Measurements from ENCODE around the gene CCL15.

CCL15 gene

DNA sequence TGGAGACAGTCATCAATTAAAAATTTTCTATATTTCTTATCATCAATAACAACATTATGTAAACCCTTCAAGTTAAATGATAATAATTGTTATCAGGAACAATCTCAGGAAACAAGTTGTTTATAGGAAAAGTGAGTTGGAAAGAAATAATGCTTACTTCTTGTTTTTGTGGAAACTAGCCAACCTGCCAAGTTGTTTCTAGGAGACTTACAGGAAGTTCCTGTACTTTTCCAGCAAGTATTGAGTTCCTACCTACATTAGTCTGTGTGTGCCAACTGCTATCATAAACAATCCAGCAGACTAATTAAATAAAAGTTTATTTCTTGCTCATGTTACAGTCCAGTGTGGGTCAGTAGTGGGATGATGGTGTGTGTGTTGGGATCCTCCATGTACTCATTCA lies 13.2 kb downstream of the CCL15 start:
- DNase-seq, result no peak

DNA sequence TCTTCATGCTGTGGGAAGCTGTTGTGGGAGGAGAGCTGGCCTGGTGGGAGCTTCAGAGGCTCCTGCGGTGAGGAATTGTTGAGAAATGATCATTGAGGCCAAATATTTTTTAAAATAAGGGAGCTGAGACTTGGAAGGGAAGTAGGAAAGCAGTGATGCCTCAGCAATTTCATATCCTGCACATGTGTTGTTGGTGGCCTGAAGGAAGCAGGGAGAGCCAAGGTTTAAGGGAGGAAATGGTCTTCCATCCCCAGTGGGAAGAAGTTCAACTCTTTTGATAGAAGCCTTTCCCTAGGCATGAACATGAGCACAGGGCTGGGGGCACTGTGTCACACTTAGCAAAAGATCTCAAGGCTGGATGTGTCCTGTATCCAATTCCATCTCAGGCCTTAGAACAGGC lies 14.7 kb downstream of the CCL15 start, which contains the start of gene CCL14:
CCL14 (minus strand) TSS at position 87 of the 400 bp plus-strand sequence; CDS start at position 7, 80 bp downstream.
- DNase-seq, result no peak

DNA sequence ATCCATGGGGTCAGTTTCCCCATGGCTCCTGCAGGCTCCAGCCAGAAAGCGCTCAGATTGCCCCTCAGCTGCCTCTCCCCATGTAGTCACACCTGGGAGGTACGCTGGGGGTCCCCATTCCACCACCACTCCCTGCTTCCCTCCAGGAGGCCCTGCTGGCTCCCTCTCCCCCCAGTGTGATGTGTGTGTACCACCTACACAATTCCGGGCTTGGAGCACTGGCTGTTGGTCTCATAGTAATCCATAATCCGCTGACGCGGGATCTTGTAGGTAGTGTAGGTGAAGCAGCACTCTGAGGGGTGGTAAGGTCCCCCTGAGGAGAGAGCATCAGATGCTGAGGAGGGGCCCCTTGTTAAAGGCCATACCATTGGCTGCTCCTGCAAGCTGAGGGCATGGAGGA lies 17.2 kb downstream of the CCL15 start:
- DNase-seq, result no peak

DNA sequence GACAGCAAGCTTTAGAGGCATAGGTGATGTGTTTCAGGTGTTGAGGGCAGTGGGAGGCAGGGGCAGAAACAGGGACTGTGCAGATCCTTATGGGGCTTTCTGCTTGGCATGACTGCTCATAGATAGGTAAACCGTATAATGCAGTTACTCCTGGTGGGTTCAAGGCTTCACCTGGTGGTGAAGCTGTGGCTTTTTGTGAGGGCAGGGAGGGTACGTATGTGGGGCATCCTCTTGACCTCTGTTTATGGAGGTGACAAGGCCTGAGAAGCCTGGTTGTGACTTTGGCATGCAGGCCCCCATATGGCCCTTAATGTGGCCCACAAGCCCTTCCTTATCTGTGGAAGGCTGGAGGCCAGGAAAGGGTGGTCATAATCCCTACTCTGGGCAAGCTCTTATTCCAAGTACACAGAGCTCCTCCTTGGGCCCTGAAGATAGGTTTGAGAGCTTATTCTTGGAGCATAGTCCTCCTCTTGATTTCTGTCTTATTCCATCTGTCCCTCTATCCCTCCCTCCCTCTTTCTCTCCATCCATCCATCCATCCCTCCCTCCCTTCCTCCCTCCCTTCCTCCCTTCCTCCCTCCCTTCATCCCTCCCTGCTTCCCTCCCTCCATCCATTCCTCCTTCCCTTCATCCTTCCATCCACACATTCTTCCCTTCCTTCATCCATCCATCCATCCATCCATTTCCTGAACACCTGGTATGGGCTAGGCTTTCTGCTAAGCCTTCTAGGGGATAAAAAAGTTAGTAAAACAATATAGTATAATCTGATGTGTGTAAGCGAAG lies 18.8 kb downstream of the CCL15 start:
- no peak for DNase-seq

DNA sequence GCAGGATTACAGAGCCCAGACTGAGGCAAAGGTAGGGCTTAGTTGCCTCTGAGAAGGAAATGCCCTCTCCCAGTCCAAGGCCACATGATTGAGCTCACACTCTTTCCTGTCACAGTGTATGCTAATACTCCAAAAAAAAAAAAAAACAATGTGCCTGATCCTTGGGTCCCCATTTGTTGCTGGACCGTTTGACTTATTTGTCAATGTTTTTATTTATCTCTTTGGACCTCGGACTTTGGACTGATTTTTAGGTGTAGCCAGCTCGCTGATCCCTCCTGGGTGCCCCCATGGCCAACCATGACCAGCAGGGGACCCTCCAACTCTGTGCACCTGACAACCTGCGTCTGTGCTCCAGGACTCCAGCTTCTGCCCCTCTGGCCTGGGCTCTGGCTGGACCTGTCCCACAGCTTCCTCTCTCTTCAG lies 19.4 kb downstream of the CCL15 start:
- DNase-seq, result no peak

DNA sequence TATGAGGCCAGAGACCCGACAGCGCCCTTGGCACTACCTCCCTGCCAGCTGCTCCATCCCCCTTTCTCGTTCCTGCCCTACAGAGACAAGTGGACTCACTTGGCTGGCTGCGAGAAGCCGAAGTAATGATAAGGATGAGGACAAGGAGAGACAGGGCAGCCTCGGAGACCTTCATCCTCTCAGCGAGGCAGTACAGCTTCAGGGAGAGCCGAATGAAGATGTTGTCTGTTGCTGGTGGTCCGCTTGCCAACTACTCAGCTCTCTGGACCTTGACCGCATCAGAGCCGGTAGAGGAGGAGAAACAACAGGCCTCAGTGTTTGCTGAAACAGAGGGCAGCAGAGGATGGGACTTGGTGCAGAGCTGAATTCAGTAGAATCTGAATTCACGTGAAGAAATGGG lies 20.1 kb downstream of the CCL15 start, which contains the start of gene CCL16:
CCL16 (minus strand) TSS at position 252 of the 400 bp plus-strand sequence; CDS start at position 175, 77 bp downstream.
- no peak for DNase-seq

DNA sequence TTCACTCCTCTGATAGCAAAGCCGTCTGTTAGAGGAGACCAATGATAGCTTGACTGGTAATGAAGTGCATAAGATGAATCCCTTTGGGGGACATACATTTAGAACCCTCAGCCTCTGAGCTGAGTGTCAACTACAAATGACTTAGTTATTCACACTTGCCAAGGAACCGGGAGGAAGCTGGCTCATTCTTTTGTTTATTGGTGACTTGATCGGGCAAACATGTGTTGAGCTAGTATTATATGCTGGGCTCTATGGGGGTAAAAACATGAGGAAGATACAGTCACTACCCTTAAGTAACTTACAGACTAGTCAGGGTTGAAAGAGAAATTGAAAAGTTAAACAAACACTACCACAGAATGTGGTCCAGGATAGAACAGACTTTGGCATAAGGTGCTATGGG lies 23.0 kb downstream of the CCL15 start:
- no peak for DNase-seq

DNA sequence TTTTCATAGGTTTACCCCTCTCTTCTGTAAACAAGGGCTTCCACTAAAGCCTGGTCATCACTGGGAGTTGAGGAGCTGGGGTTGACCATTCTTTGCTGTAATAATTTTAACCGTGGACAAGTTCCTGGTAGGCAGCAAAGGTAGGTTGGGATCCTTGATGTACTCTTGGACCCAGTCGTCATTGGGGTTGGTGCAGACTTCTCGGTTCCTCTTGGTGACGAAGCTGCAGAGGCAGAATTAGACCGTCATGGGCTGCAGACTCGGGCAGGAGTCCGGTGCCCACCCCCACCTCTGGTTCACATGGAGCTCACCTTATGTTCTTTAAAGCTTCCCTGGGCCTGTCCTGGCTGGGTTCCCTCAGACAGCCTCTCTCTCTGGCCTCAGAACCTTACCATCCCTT lies 23.8 kb downstream of the CCL15 start:
- no peak for DNase-seq

DNA sequence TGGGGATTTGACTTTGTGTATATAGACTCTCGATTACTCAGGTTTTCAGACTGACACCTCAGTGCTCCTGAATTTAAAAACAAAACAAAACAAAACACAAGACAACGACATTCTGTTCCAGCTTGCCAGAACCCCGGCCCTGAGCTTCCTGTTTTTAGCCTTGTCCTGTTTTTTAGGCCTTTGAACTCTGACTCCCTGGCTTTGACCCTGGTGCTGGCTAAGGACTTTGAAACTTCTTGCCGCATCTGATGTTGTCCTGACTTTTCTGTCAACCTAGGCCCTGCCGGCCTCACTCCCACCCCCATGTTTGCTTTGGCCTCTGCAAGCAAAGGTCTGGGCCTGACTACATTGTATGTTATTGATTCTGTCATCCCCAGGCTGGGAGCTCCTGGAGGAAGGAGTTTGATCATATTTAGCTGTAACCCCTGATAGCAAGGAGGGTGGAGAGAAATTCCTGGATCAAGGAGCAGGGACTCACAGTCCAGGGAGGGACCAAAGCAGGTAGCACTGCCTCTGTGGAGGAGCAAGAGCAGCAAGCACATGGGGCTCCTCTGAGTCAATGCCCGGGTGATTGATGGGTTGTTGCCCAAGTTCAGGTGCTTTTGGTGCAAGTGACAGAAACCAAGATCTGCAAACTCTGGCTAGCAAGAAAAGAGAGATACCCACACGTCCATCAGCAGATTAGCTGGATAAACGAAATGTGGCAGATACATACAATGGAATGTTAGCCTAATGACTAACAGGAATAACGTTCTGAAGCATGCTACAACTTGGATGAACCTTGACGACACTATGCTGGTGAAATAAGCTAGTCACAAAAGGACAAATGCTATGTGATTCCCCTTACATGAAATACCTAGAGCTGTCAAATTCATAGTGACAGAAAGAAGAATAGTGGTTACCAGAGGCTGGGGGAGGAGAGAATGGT lies 27.8 kb downstream of the CCL15 start:
- no peak for DNase-seq

DNA sequence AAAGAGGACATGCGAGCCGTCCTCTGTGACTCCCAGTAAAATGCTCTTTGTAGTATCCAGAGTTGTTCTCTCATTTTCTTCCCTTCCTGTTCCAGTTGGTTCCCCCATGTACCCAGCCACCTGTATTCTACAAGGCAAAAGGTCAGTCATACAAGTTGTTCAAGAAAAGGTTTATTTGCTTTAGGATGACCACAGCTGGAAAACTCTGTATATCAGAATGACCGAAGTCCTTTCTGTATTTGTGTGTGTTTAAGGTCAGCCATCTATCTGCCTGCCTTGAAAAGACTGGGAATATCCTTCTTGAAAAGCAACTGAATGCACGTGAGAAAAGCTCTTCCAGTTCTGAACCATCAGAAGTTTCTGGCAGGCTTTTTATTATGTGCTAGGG lies 28.4 kb downstream of the CCL15 start:
- DNase-seq, result no peak

DNA sequence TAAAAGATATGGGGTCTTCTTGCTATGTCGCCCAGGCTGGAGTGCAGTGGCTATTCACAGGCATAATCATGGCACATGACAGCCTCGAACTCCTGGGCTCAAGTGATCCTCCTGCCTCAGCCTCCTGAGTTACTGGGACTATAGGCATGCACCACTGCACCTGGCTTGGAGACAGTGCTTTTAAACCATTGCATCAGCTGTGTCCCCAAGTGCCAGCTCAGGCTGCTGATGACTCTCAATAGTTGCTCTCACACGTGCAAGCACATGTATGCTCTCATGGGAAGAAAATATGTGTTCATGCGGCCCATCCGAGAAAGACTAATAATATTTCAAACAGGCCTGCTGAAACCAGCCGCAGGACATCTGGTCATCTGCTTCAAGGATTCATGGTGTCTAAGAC lies 28.8 kb downstream of the CCL15 start:
- DNase-seq, result no peak

DNA sequence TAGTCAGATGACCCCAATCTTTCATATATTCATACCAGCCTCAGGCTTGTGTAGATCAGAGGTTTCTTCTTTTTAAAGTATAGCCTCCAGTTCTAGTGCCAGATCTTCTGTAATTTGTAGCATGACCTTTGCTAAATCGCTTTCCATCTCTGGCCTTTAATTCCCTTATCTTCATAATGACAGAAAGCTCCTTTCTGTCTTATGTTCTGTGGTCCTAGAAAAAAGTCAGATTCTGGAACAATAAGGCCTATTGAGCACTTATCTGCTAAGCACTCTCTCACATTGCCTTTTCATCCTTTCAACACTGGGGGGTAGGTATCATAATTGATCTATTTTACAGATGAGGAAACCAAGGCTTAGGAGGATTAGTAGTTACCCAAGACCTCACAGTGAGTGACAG lies 29.3 kb downstream of the CCL15 start:
- no peak for DNase-seq

DNA sequence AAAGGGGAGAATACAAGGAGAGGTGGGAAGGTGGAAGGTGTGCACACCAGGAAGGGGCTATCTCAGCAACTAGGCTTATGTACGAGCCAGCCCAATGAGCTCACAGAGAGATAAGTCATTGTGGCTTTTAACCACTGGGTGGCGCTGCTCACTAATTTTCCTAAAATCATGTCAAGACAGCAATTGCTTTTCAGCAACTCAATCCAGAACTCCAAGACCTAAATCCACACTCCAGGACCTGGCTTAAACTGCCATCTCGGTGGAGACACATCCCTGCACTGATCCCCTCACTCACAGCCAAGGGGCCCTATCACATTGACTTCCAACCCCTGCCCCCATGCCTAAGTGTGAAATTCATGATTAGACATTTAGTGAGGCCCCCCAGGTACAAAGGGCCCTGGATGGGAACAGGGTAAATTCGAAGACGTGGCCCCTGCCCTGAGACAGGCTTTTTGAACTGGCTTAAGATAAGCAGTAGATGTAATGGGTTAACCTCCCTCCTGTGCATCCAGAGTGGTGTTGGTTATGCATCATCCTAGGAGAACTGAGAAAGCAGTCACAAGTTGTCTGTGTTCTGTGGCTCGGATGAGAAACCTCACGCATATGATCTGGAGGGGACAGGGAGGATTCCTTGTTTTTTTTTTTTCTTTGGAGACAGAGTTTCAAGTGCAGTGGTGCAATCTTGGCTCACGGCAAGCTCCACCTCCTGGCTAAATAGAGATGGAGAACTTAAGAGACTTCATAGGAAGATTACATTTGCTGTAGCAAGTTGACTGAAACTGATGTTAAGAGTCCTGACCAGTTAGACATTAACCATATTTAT lies 31.6 kb downstream of the CCL15 start:
- peak; percentile 81 for DNase-seq

DNA sequence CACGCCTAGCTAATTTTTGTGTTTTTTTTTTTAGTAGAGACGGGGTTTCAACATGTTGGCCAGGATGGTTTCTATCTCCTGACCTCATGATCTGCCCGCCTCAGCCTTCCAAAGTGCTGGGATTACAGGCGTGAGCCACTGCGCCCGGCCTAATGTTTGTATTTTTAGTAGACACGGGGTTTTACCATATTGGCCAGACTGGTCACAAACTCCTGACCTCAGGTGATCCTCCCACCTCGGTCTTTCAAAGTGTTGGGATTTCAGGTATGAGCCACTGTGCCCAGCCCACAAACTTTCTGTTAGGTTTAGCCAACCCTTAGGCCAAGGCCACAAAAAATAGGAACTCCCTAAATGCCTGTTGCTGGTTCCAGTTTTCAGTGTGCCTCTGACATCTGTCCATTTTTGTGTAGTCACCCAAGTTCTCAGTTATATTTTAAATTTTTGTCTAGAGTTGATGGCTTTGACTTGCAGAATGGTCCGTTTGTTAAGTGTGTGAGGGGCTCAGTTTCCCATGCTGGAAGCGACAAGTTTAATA lies 32.8 kb downstream of the CCL15 start:
- no peak for DNase-seq

DNA sequence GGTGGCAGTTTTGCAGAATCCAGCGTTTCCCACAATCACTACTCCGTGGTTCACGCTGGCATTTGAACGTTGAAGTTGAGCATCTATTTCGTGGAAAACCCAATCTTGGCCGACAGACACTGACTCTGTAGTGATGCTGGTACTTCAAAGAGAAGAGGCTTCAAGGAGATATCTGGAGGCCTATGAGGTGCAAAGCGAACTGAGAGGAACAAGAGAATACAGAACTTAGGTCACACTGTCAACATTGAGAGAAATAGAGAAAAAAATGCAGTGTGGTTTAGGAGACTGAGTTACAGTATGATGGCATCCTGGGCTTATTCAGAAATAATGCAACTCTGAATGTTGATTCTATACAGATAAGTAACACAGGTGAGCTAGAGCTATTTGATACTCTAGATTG lies 36.1 kb downstream of the CCL15 start:
- DNase-seq, result no peak

DNA sequence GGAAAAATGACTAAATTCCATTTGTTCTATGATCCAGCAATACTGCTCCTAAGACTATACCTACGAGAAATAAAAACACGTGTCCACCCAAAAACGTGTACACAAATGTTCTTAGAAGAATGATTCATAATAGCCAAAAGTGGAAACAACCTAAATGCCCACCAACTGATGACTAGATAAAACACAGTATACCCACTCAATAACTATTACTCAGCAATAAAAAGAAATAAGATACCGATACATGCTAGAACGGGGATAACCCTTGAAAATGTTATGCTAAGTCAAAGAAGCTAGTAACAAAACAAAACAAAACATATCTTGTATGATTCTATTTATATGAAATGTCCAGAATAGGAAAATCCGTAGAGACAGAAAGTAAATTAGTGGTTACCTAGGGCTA lies 37.7 kb downstream of the CCL15 start:
- no peak for DNase-seq

DNA sequence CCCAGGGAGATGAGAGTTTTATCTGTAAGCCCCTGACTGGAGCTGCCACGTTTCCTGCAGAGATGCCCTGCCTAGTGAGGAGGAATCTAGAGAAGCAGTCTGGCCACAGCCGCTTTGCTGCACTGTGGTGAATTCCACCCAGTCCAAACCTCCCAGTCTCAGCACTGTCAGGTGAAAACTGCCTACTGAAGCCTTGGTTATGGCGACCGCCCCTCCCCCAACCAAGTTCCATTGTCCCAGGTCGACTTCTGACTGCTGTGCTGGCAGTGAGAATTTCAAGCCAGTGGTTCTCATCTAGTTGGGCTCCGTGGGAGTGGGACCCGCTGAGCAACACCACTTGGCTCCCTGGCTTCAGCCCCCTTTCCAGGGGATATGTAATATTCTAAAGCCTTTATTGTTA lies 47.6 kb downstream of the CCL15 start:
- no peak for DNase-seq

DNA sequence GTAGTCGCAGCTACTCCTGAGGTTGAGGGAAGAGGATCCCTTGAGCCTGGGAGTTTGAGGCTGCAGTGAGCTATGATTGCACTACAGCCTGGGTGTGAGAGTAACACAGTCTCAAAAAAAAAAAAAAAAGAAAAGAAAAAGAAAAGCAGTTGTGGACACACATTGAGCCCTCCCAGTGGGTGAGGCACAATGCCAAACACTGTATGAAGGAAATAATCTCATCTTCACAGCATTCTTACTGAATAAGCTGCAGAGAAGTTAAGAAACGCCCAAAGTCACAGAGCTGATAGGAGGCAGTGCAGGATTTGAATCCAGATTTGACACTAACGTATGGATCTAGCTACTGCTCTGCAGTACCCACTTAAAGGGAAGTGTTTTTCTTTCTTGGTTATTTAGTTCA lies 52.0 kb downstream of the CCL15 start:
- DNase-seq, result no peak

DNA sequence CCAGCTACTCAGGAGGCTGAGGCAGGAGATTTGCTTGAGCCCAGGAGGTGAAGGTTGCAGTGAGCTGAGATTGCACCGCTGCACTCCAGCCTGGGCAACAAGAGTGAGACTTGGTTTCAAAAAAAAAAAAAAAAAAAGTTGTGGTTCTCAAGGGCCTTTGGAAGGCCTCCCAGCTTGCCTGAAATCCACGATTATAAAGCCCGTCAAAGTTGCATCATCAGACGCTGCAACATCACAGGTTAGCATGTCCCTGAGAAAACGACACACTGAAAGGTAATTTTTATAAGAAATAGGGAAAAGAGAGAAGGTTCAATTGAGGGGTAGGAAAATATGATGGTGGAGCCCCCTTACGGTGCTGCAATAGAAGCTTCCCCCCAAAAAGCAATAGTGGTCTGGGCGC lies 53.3 kb downstream of the CCL15 start:
- DNase-seq, result no peak

All from right forelimb (tissue), 1 donor.